Gastrocnemius medialis (tissue), 4 donors: Measurements from ENCODE around the gene BCOR.
A peak's percentile ranks its signal among the peaks of the same experiment; 100 is the strongest.

ENCODE experiments used
- POLR2A ChIP-seq, 2 donors: fragments of 450-650 bp; IDR thresholded peaks; one replicate each; pipeline ENCODE4 v1.6.1; 2017; ENCODE audit warnings: antibody characterized with exemption in 2 of 2, mild to moderate bottlenecking in 2 of 2, moderate library complexity in 2 of 2
- TF ChIP-seq, protein P1 (sequence below), 5 experiments: fragments of 450-650 bp in 3 of 5; fragments of 200-600 bp in 2 of 5; sonication (generic) in 2 of 5; IDR thresholded peaks in 4 of 5; conservative IDR thresholded peaks in 1 of 5; 1 replicate in 4 of 5; 2 replicates in 1 of 5; pipeline ENCODE4 v1.5.1; 2016 to 2019; ENCODE audit warnings: antibody characterized with exemption in 5 of 5, mild to moderate bottlenecking in 3 of 5, moderate library complexity in 3 of 5

DNA sequence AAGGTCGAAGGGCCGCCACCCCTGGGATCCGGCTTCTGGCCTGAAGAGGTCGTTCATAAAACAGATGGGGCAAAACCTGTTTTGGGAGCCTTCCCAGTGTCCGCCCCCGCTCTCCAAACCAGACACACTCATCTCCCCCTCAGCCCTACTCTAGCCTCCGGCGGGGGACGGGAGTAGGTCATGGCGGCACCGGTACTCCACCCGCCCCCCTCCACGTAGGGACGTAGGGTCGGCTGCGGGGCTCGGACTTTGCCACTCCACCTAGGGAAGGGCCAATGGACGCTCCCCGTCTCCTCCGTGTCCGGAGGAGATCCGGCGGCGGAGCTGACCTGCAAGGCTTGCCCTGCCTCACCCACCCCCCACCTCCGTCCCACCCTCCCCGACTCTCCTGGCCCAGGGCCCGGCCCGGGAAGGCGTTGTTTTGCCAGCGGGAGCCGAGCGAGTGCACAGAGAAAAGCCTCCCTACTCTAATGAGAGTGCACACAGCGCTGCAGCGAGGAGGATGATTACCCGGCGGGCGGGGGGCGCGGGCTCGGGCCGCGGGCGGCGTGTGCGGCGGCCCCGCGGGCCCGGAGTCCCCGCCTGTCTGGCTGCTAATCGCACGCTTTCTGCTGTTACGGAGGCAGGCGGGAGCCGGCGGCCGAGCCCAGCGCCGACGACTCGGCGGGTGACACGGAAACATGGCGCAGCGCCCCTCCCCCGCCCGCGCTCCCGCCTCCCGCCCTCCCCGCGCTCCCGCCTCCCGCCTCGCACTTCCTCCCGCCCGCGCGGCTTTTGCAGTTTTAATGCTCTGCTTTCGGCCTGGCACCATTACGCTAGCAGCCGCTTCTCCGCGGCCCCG, 8.3 kb upstream of the BCOR start:
- TF ChIP-seq, protein P1, sequence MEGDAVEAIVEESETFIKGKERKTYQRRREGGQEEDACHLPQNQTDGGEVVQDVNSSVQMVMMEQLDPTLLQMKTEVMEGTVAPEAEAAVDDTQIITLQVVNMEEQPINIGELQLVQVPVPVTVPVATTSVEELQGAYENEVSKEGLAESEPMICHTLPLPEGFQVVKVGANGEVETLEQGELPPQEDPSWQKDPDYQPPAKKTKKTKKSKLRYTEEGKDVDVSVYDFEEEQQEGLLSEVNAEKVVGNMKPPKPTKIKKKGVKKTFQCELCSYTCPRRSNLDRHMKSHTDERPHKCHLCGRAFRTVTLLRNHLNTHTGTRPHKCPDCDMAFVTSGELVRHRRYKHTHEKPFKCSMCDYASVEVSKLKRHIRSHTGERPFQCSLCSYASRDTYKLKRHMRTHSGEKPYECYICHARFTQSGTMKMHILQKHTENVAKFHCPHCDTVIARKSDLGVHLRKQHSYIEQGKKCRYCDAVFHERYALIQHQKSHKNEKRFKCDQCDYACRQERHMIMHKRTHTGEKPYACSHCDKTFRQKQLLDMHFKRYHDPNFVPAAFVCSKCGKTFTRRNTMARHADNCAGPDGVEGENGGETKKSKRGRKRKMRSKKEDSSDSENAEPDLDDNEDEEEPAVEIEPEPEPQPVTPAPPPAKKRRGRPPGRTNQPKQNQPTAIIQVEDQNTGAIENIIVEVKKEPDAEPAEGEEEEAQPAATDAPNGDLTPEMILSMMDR (IDR thresholded peaks at IDR 0.05 in 4 of 5, conservative IDR thresholded peaks at IDR 0.05 in 1 of 5), result no peak
- TF ChIP-seq POLR2A (IDR thresholded peaks at IDR 0.05), result peak; percentile 30 to 31
